C4-2B (cell line): Measurements from ENCODE around the gene WNT9B.

Experiments used
- ZFX ChIP-seq: fragments of 450-650 bp; IDR thresholded peaks from 2 replicates; pipeline ENCODE4 v1.6.1; 2017
- TF ChIP-seq, protein P1 (sequence below): fragments of 450-650 bp; conservative IDR thresholded peaks from 2 replicates; pipeline ENCODE4 v1.5.1; 2017; ENCODE audit warnings: mild to moderate bottlenecking

DNA sequence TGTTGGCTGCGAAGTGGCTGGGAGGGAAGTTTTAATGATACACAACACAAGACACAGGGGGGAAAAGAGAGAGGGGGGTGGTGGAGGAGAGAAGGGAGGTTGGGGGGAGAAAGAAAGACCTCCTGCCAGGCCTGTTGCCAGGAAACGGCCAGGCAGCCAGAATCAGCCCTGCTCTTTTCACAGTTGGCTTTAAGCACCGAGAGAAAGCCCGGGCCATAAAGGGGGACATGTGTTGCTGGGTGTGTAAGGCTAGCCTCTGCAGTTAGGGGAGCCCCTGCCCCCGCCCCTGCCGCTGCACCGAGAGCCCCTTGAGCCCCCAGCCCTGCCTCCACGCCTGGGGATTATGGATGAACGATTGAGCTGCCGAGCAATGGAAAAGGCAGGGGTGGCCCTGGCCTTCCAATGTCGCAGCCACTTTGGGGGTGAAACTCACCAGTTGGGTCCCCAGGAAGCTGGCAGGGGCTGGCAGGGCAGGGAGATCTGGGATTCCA lies 19.0 kb upstream of the WNT9B start:
- TF ChIP-seq, protein P1, sequence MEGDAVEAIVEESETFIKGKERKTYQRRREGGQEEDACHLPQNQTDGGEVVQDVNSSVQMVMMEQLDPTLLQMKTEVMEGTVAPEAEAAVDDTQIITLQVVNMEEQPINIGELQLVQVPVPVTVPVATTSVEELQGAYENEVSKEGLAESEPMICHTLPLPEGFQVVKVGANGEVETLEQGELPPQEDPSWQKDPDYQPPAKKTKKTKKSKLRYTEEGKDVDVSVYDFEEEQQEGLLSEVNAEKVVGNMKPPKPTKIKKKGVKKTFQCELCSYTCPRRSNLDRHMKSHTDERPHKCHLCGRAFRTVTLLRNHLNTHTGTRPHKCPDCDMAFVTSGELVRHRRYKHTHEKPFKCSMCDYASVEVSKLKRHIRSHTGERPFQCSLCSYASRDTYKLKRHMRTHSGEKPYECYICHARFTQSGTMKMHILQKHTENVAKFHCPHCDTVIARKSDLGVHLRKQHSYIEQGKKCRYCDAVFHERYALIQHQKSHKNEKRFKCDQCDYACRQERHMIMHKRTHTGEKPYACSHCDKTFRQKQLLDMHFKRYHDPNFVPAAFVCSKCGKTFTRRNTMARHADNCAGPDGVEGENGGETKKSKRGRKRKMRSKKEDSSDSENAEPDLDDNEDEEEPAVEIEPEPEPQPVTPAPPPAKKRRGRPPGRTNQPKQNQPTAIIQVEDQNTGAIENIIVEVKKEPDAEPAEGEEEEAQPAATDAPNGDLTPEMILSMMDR, result no peak
- no peak for TF ChIP-seq ZFX
